H1 (cell line): ENCODE data around the gene CACNA1A. TPM values are rescaled to one million over a fixed set of nuclear protein-coding genes. Genes with fewer than 3 reads are reported as not detected.

Experiments used
- KDM5A ChIP-seq: fragments of 200-600 bp; IDR thresholded peaks from 2 replicates; pipeline ENCODE4 v1.7.1; 2012; ENCODE audit warnings: mild to moderate bottlenecking, low read length, inconsistent platforms, mixed read lengths
- SIN3A ChIP-seq, 2 experiments: IDR thresholded peaks in 1 of 2; conservative IDR thresholded peaks in 1 of 2; 2 replicates each; pipeline ENCODE4 v1.6.1; 2011 to 2012; ENCODE audit warnings: low read length in 2 of 2, improper control_type of control experiment in 1 of 2, low read depth in 1 of 2, mild to moderate bottlenecking in 1 of 2
- polyA plus RNA-seq, 7 experiments: library from polyadenylated mRNA; depleted of rRNA in 3 of 7; stranded (reverse) in 5 of 7; unstranded in 2 of 7; fragments of >200 nt in 5 of 7; fragments of 200-250 nt in 2 of 7; gene quantifications; 1 replicate in 5 of 7; 2 replicates in 1 of 7; 4 replicates in 1 of 7; pipeline versions ENCODE4 v1.2.1 to v1.2.3, GENCODE V29; 2011 to 2013; ENCODE audit warnings: missing spikeins in 2 of 7, mixed read lengths in 2 of 7
- total RNA-seq: library from RNA; stranded (reverse); fragmentation: NEBNext Ultra II Directional; extraction: Animal tissue kit (Norgen Biotek cat#: 25700); gene quantifications from 2 replicates; pipeline ENCODE4 v1.2.1, GENCODE V29; 2021
- TF ChIP-seq, protein P1 (sequence below): IDR thresholded peaks from 2 replicates; pipeline ENCODE4 v1.6.1; 2012; ENCODE audit warnings: inconsistent platforms

The CACNA1A gene
- total and polyA plus RNA-seq, 2 of the 8 experiments (the other 6 are each of a cell fraction or from before 2014, with no cell fraction given) = 10.7 to 25.3 TPM

DNA sequence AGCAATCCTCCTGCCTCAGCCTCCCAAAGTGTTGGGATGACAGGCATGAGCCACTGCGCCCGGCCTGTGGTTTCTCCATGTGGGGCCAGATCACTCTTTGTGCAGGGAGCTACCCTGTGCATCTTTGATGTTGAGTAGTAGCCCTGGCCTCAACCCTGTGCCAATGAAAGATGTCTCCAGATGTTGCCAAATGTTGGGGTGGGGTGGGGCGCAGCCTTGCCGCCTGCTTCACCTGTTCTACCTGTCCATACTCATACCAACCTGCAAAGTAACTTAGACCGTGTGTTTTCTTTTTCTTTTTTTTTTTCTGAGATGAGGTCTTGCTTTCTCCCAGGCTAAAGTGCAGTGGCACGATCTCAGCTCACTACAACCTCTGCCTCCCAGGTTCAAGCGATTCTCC lies 335.1 kb downstream of the CACNA1A start (continued):
- TF ChIP-seq, protein P1, sequence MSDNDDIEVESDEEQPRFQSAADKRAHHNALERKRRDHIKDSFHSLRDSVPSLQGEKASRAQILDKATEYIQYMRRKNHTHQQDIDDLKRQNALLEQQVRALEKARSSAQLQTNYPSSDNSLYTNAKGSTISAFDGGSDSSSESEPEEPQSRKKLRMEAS = no peak
- no peak for TF ChIP-seq KDM5A
- TF ChIP-seq SIN3A (conservative IDR thresholded peaks at IDR 0.05 in 1 of 2, IDR thresholded peaks at IDR 0.05 in 1 of 2; ENCODE audit: low read depth in 1 of 2, low read length in 2 of 2) = no peak
